HEK293T (cell line): ENCODE data around the gene STXBP2.

Experiments
- ARNT ChIP-seq: fragments of 450-650 bp; IDR thresholded peaks from 2 replicates; pipeline ENCODE4 v1.6.1; 2017; ENCODE audit warnings: mild to moderate bottlenecking
- CTBP1 ChIP-seq: fragments of 450-650 bp; IDR thresholded peaks from 2 replicates; pipeline ENCODE4 v1.6.1; 2016; ENCODE audit warnings: borderline replicate concordance
- FOXK2 ChIP-seq: fragments of 450-650 bp; IDR thresholded peaks from 2 replicates; pipeline ENCODE4 v1.6.1; 2016; ENCODE audit warnings: mild to moderate bottlenecking
- SUZ12 ChIP-seq: fragments of 450-650 bp; IDR thresholded peaks from 2 replicates; pipeline ENCODE4 v1.6.1; 2016; ENCODE audit warnings: mild to moderate bottlenecking

DNA sequence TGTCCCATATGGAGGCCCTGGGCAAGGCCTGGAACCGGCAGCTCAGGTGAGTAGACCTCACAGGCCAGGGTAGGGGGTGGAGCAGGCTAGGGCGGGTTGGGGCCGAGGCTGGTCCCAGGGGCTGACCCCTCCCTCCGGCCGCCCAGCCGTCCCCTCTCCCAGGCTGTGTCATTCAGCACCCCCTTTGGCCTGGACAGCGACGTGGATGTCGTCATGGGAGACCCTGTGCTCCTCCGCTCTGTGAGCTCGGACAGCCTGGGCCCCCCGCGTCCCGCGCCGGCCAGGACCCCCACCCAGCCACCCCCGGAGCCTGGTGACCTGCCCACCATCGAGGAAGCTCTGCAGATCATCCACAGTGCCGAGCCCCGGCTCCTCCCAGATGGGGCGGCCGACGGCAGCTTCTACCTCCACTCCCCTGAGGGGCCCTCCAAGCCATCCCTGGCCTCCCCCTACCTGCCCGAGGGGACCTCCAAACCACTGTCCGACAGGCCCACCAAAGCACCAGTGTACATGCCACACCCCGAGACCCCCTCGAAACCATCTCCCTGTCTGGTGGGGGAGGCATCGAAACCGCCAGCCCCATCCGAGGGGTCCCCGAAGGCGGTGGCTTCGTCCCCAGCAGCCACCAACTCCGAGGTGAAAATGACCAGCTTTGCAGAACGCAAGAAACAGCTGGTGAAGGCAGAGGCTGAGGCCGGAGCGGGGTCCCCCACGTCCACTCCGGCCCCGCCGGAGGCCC lies 25.2 kb upstream of the STXBP2 start:
- TF ChIP-seq FOXK2 = no peak
- no peak for TF ChIP-seq ARNT
- TF ChIP-seq SUZ12 = no peak
- TF ChIP-seq CTBP1 = no peak
